Stimulated activated CD4-positive, alpha-beta T cell treated with anti-CD3 and anti-CD28 coated beads, Interleukin-15, amount 100 ng/mL, for 48 hours (primary cell): ENCODE results near the gene AQP6.

Experiments used
- DNase-seq, 2 donors: peaks; one replicate each; pipeline ENCODE4 v3.0.0-alpha.2; 2020; ENCODE audit warnings: low read depth in 2 of 2

Gene AQP6

GRCh38 chr12:49942921-49943624, 29.7 kb upstream of the AQP6 start:
- no peak for DNase-seq

- no peak for DNase-seq
Observed at GRCh38 chr12:49943625-49943960, 29.2 kb upstream of the AQP6 start.

- no peak for DNase-seq
Observed at GRCh38 chr12:49944046-49944445, 28.7 kb upstream of the AQP6 start.

- DNase-seq: no peak
Observed at GRCh38 chr12:49944718-49945117, 28.0 kb upstream of the AQP6 start.

GRCh38 chr12:49945394-49946080, 27.2 kb upstream of the AQP6 start:
- DNase-seq: peak; percentile 77 to 86

GRCh38 chr12:49946086-49946485, 26.7 kb upstream of the AQP6 start:
- no peak for DNase-seq

- DNase-seq: no peak
Observed at GRCh38 chr12:49946497-49946896, 26.2 kb upstream of the AQP6 start.

GRCh38 chr12:49947593-49948226, 25.0 kb upstream of the AQP6 start:
- no peak for DNase-seq

- DNase-seq: no peak
Observed at GRCh38 chr12:49948866-49949845, 23.6 kb upstream of the AQP6 start.

- no peak for DNase-seq
Observed at GRCh38 chr12:49949866-49950265, 22.9 kb upstream of the AQP6 start.

GRCh38 chr12:49950273-49951251, 22.2 kb upstream of the AQP6 start, which contains the start of gene AQP2:
AQP2 (plus strand) TSS chr12:49950737; CDS start chr12:49950831, 94 bp downstream.
- no peak for DNase-seq

- no peak for DNase-seq
Observed at GRCh38 chr12:49951411-49952240, 21.1 kb upstream of the AQP6 start.

- no peak for DNase-seq
Observed at GRCh38 chr12:49952391-49953055, 20.2 kb upstream of the AQP6 start.

GRCh38 chr12:49953151-49953550, 19.6 kb upstream of the AQP6 start:
- DNase-seq: no peak

GRCh38 chr12:49953961-49954846, 18.5 kb upstream of the AQP6 start:
- no peak for DNase-seq

GRCh38 chr12:49954863-49955830, 17.6 kb upstream of the AQP6 start:
- DNase-seq: no peak
